Panc1 (cell line): ENCODE measurements around the gene MOK.

Source experiments
- CTCF ChIP-seq: fragments of 450-650 bp; IDR thresholded peaks from 2 replicates; pipeline ENCODE4 v1.5.1; 2017; ENCODE audit warnings: mild to moderate bottlenecking
- POLR2AphosphoS5 ChIP-seq: IDR thresholded peaks from 2 replicates; pipeline ENCODE4 v1.6.1; 2012; ENCODE audit warnings: mild to moderate bottlenecking, low read depth, low read length, moderate library complexity
- REST ChIP-seq, 2 experiments: IDR thresholded peaks; 2 replicates each; pipeline ENCODE4 v1.6.1; 2011 to 2012; ENCODE audit warnings: low read depth in 2 of 2, control low read depth in 1 of 2, low read length in 1 of 2, mild to moderate bottlenecking in 1 of 2, moderate library complexity in 1 of 2; ENCODE audit not compliant: insufficient read depth in 1 of 2
- SIN3A ChIP-seq: IDR thresholded peaks from 2 replicates; pipeline ENCODE4 v1.6.1; 2012; ENCODE audit warnings: low read depth, mild to moderate bottlenecking, low read length, moderate library complexity, borderline replicate concordance; ENCODE audit not compliant: insufficient read depth

- no peak for TF ChIP-seq REST (IDR thresholded peaks at IDR 0.05; ENCODE audit: insufficient read depth in 1 of 2, low read depth in 2 of 2, low read length in 1 of 2)
- TF ChIP-seq CTCF: no peak
- TF ChIP-seq SIN3A: no peak
- TF ChIP-seq POLR2AphosphoS5: no peak
These were observed 87.0 kb downstream of the MOK start for GRCh38 chr14:102217987-102218421.
